Adrenal gland (tissue), 19 donors: ENCODE results near the gene FYCO1. TPM values are rescaled to one million over a fixed set of nuclear protein-coding genes. Genes with fewer than 3 reads are reported as not detected.
"Not testable (repeated sequence)": the region's sequence is repeated elsewhere in the genome, so short reads cannot be mapped to it uniquely, and the experiment has no call there.

Source experiments
- DNase-seq, 7 donors: peaks; one replicate each; pipeline ENCODE4 v3.0.0-alpha.2; 2019 to 2020
- H3K27ac ChIP-seq, 5 donors: fragments of 200-600 bp; sonication (generic) in 4 of 5; 1 replicate in 3 of 5; 2 replicates in 2 of 5; pipeline versions ENCODE4 v1.5.1 to v1.8.0; 2016 to 2020; ENCODE audit warnings: mild to moderate bottlenecking in 1 of 5
- H3K27me3 ChIP-seq: fragments of 200-600 bp; 2 replicates; pipeline ENCODE4 v1.8.0; 2021
- H3K36me3 ChIP-seq, 2 donors: fragments of 200-600 bp; replicated peaks in 1 of 2; 1 replicate in 1 of 2; 2 replicates in 1 of 2; pipeline versions ENCODE4 v1.5.1 to v1.8.0; 2018 to 2022
- H3K4me1 ChIP-seq, 2 donors: fragments of 200-600 bp; replicated peaks in 1 of 2; 1 replicate in 1 of 2; 2 replicates in 1 of 2; pipeline versions ENCODE4 v1.5.1 to v1.8.0; 2018 to 2021
- H3K4me3 ChIP-seq, 4 donors: fragments of 200-600 bp; sonication (generic) in 3 of 4; one replicate each; pipeline ENCODE4 v1.5.1; 2016 to 2018
- H3K9me3 ChIP-seq, 3 donors: fragments of 200-600 bp; sonication (generic) in 1 of 3; replicated peaks in 1 of 3; 1 replicate in 2 of 3; 2 replicates in 1 of 3; pipeline versions ENCODE4 v1.5.1 to v1.8.0; 2016 to 2021
- CTCF ChIP-seq, 6 experiments: fragments of 450-650 bp in 4 of 6; fragments of 200-600 bp in 2 of 6; sonication (generic) in 1 of 6; IDR thresholded peaks; 1 replicate in 5 of 6; 2 replicates in 1 of 6; pipeline versions ENCODE4 v1.5.1 to v1.8.0; 2016 to 2021; ENCODE audit warnings: antibody characterized with exemption in 6 of 6, mild to moderate bottlenecking in 2 of 6, moderate library complexity in 1 of 6
- POLR2A ChIP-seq, 2 donors: fragments of 450-650 bp; IDR thresholded peaks; one replicate each; pipeline ENCODE4 v1.6.1; 2017; ENCODE audit warnings: antibody characterized with exemption in 2 of 2, mild to moderate bottlenecking in 2 of 2, moderate library complexity in 1 of 2
- WGBS, 4 donors: extraction: QIAGEN DNeasy Blood & Tissue Kit in 2 of 4; methylation state at CpG; one replicate each; pipeline versions ENCODE4 v1.1.5 to v1.1.7; 2013 to 2017; 5-methylcytosine and 5-hydroxymethylcytosine counted together
- intact Hi-C, 2 donors: fragments of 100-400 bp; cut with DNase I; formaldehyde crosslinking; loops; one replicate each; pipeline versions ENCODE4 v1.14.1 to v1.15.0; 2022 to 2023
- long read RNA-seq, 10 donors: library from polyadenylated mRNA in 3 of 10; unstranded in 2 of 10; stranded (forward) in 1 of 10; transcript quantifications; one replicate each; pipeline ENCODE4 v2.0.0 and lab custom pipeline, GENCODE V29; 2021 to 2026
- polyA plus RNA-seq, 3 donors: library from polyadenylated mRNA; stranded (reverse); fragments of 200-250 nt in 2 of 3; fragments of 350-450 nt in 1 of 3; fragmentation: Illumina TruSeq in 1 of 3; extraction: RNeasy Lipid Tissue Mini Kit (QIAGEN cat#74804) in 1 of 3; gene quantifications; one replicate each; pipeline ENCODE4 v1.2.3, GENCODE V29; 2013 to 2014
- total RNA-seq, 9 donors: library from RNA; depleted of rRNA in 4 of 9; stranded (reverse); fragments of >200 nt in 4 of 9; fragments of 120-200 nt in 1 of 9; fragmentation: NEBNext Ultra II Directional in 1 of 9; extraction: Animal tissue kit (Norgen Biotek cat#: 25700) in 1 of 9; gene quantifications; one replicate each; pipeline versions ENCODE4 v1.1.0 to v1.2.4, GENCODE V29; 2013 to 2023
- donor health status: healthy with polysubstance abuse.
- donor health status: Bipolar disorder and iron deficiency.
- donor health status: DM: yes; HTN: yes; CAD: no.
- donor health status: DM: no; HTN: no; CAD: no.
- donor health status: DM: no; HTN: no; CAD: no.
- donor health status: DM: yes; HTN: yes; CAD: no.

FYCO1 gene
- total RNA-seq (10 to 100 TPM; 12.3 to 74.3 (median 38.0) TPM), polyA plus RNA-seq (10 to 100 TPM; 13.3 to 24.3 (median 20.2) TPM)
- long read RNA-seq, donor 1: 0 reads
- long read RNA-seq, donor 2: 0 reads
- long read RNA-seq, donor 3, partial matches to known transcripts: 6 of 6 reads
- long read RNA-seq, donor 3, other reads (novel, unspliced or antisense): 0 of 6 reads
- long read RNA-seq, donor 4, partial matches to known transcripts: 2 of 4 reads
- long read RNA-seq, donor 4, other reads (novel, unspliced or antisense): 2 of 4 reads
- long read RNA-seq, donor 5, full-length matches to known transcripts: 5 of 32 reads
- long read RNA-seq, donor 5, partial matches to known transcripts: 8 of 32 reads
- long read RNA-seq, donor 5, other reads (novel, unspliced or antisense): 19 of 32 reads
- long read RNA-seq, donor 6, partial matches to known transcripts: 5 of 5 reads
- long read RNA-seq, donor 6, other reads (novel, unspliced or antisense): 0 of 5 reads
- long read RNA-seq, donor 7, partial matches to known transcripts: 5 of 6 reads
- long read RNA-seq, donor 7, other reads (novel, unspliced or antisense): 0 of 6 reads
- long read RNA-seq, donor 8, partial matches to known transcripts: 14 of 14 reads
- long read RNA-seq, donor 8, other reads (novel, unspliced or antisense): 0 of 14 reads
- long read RNA-seq, donor 9, partial matches to known transcripts: 0 of 1 reads
- long read RNA-seq, donor 9, other reads (novel, unspliced or antisense): 0 of 1 reads
- long read RNA-seq, donor 10, partial matches to known transcripts: 15 of 15 reads
- long read RNA-seq, donor 10, other reads (novel, unspliced or antisense): 0 of 15 reads

- Histone ChIP-seq H3K4me1 (peaks cover 4 to 44% of the 10 kb centered on the region in 2 donors), H3K27ac (peak within 1 kb of the TSS; percentile 69 to 96 (median 87)), H3K36me3 (no peaks in the 10 kb centered on the region), H3K9me3 (no peaks in the 10 kb centered on the region), H3K4me3 (peak within 1 kb of the TSS; percentile 76 to 99 (median 88)), H3K27me3 (no peaks in the 10 kb centered on the region)
- no peak for TF ChIP-seq CTCF (IDR thresholded peaks at IDR 0.05)
- TF ChIP-seq POLR2A (IDR thresholded peaks at IDR 0.05): peak in 1 of 2 donors; percentile 82
- DNase-seq: peak; percentile 91 to 97 (median 95)
- intact Hi-C loops: no loop called here
- 1 to 4% (median 1%) methylated on average over 13 to 67 of the region's 67 CpGs for WGBS, 4 donors
These were observed at the start of gene FYCO1 for GRCh38 chr3:45995236-45996192. FYCO1 (minus strand) TSS chr3:45995824; CDS start chr3:45984910, 10,914 bp downstream.

GRCh38 chr3:46038916-46039315, 43.3 kb upstream of the FYCO1 start:
- TF ChIP-seq POLR2A (IDR thresholded peaks at IDR 0.05) (no peak), CTCF (IDR thresholded peaks at IDR 0.05) (no peak)
- Histone ChIP-seq H3K36me3 (no peaks in the 10 kb centered on the region), H3K27me3 (no peaks in the 10 kb centered on the region), H3K27ac (no peak overlapping the region), H3K4me3 (no peak overlapping the region), H3K4me1 (no peaks in the 10 kb centered on the region), H3K9me3 (peaks cover 0 to 6% (median 0%) of the 10 kb centered on the region in 3 donors)
- 95 to 97% (median 95%) methylated on average over 1 of the region's 1 CpG for WGBS, 4 donors
- intact Hi-C loops: no loop called here
- DNase-seq: no peak

- not testable (repeated sequence) for H3K27me3 ChIP-seq, DNase-seq
- 60 to 77% (median 68%) methylated on average over 3 of the region's 3 CpGs for WGBS, 4 donors
These were observed 42.4 kb upstream of the FYCO1 start for GRCh38 chr3:46038071-46038470.

GRCh38 chr3:46036191-46036590, 40.6 kb upstream of the FYCO1 start:
- intact Hi-C loops: no loop called here
- no peaks in the 10 kb centered on the region for H3K27me3 ChIP-seq
- WGBS, 4 donors: 84 to 89% (median 86%) methylated on average over 1 of the region's 1 CpG
- H3K4me1 ChIP-seq: no peaks in the 10 kb centered on the region
- H3K4me3 ChIP-seq: no peak overlapping the region
- no peak overlapping the region for H3K27ac ChIP-seq
- no peaks in the 10 kb centered on the region for H3K36me3 ChIP-seq
- TF ChIP-seq POLR2A (IDR thresholded peaks at IDR 0.05): no peak
- TF ChIP-seq CTCF (IDR thresholded peaks at IDR 0.05): no peak
- no peak for DNase-seq
- H3K9me3 ChIP-seq: no peaks in the 10 kb centered on the region

More at GRCh38 chr3:46038071-46038470, 42.4 kb upstream of the FYCO1 start:
- H3K36me3 ChIP-seq, intact Hi-C loops, H3K27ac ChIP-seq, H3K9me3 ChIP-seq, H3K4me1 ChIP-seq, H3K4me3 ChIP-seq: not testable (repeated sequence)
